IPS-NIHi11 (cell line): Measurements from ENCODE around the gene ULK4.
"Not testable (repeated sequence)": the region's sequence is repeated elsewhere in the genome, so short reads cannot be mapped to it uniquely, and the experiment has no call there.

ENCODE experiments used
- DNase-seq: peaks from one replicate; pipeline ENCODE4 v3.0.0; 2012; ENCODE audit warnings: mixed read lengths, low spot score

Gene ULK4

GRCh38 chr3:41436983-41437382, 524.9 kb downstream of the ULK4 start:
- no peak for DNase-seq

GRCh38 chr3:41434781-41435180, 527.1 kb downstream of the ULK4 start:
- DNase-seq, result no peak

- no peak for DNase-seq
Measured at GRCh38 chr3:41431386-41431785, 530.5 kb downstream of the ULK4 start.

- no peak for DNase-seq
Measured at GRCh38 chr3:41430886-41431285, 531.0 kb downstream of the ULK4 start.

- no peak for DNase-seq
Measured at GRCh38 chr3:41430391-41430790, 531.5 kb downstream of the ULK4 start.

GRCh38 chr3:41426485-41426884, 535.4 kb downstream of the ULK4 start:
- DNase-seq, result no peak

GRCh38 chr3:41424543-41425300, 537.2 kb downstream of the ULK4 start:
- DNase-seq, result no peak

GRCh38 chr3:41419809-41420208, 542.1 kb downstream of the ULK4 start:
- no peak for DNase-seq

GRCh38 chr3:41418961-41419691, 542.8 kb downstream of the ULK4 start:
- DNase-seq, result peak; percentile 29

GRCh38 chr3:41417574-41417973, 544.3 kb downstream of the ULK4 start:
- DNase-seq, result no peak

- no peak for DNase-seq
Measured at GRCh38 chr3:41411065-41411464, 550.8 kb downstream of the ULK4 start.

- DNase-seq, result no peak
Measured at GRCh38 chr3:41405466-41405865, 556.4 kb downstream of the ULK4 start.

GRCh38 chr3:41404582-41404981, 557.3 kb downstream of the ULK4 start:
- DNase-seq, result no peak

GRCh38 chr3:41394896-41395295, 567.0 kb downstream of the ULK4 start:
- DNase-seq, result no peak

GRCh38 chr3:41370765-41371535, 591.0 kb downstream of the ULK4 start:
- not testable (repeated sequence) for DNase-seq

- DNase-seq, result no peak
Measured at GRCh38 chr3:41370307-41370706, 591.6 kb downstream of the ULK4 start.

GRCh38 chr3:41369838-41370237, 592.1 kb downstream of the ULK4 start:
- DNase-seq, result no peak

GRCh38 chr3:41365973-41366372, 595.9 kb downstream of the ULK4 start:
- no peak for DNase-seq

GRCh38 chr3:41364736-41365135, 597.2 kb downstream of the ULK4 start:
- no peak for DNase-seq

- DNase-seq, result no peak
Measured at GRCh38 chr3:41363830-41364523, 597.9 kb downstream of the ULK4 start.

- peak; percentile 67 for DNase-seq
Measured at GRCh38 chr3:41362638-41363559, 599.0 kb downstream of the ULK4 start.
